ENCODE measurements around the gene ARRDC5.

DNA sequence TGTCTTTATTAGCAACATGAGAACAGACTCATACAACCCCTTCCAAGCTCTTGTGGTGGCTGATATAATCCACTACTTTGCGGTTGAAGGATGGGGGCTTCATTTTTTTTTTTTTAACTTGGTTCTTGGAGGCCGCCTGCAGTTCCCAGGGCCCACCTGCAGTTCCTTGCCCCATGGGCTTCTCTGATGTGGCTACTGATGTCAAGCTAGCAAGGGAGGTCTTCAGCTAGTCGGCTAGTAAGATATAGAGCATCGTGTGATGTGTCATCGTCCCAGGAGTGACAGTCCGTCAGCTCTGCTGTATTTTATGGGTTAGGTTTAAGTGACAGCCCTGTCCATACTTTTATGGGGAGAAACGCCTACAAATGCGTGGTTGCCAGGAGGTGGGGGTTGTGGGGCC lies 32.7 kb upstream of the ARRDC5 start:
- TF ChIP-seq POLR2AphosphoS5 (IDR thresholded peaks at IDR 0.05) = no peak
- TF ChIP-seq, protein P1, sequence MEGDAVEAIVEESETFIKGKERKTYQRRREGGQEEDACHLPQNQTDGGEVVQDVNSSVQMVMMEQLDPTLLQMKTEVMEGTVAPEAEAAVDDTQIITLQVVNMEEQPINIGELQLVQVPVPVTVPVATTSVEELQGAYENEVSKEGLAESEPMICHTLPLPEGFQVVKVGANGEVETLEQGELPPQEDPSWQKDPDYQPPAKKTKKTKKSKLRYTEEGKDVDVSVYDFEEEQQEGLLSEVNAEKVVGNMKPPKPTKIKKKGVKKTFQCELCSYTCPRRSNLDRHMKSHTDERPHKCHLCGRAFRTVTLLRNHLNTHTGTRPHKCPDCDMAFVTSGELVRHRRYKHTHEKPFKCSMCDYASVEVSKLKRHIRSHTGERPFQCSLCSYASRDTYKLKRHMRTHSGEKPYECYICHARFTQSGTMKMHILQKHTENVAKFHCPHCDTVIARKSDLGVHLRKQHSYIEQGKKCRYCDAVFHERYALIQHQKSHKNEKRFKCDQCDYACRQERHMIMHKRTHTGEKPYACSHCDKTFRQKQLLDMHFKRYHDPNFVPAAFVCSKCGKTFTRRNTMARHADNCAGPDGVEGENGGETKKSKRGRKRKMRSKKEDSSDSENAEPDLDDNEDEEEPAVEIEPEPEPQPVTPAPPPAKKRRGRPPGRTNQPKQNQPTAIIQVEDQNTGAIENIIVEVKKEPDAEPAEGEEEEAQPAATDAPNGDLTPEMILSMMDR (IDR thresholded peaks at IDR 0.05 in 8 of 11, conservative IDR thresholded peaks at IDR 0.05 in 3 of 11) = no peak
- TF ChIP-seq POLR2A (IDR thresholded peaks at IDR 0.05) = no peak
